ENCODE measurements around the gene HDLBP. TPM values are rescaled to one million over a fixed set of nuclear protein-coding genes. Genes with fewer than 3 reads are reported as not detected.

HDLBP gene
- total and polyA plus RNA-seq, 12 donors, result 206 to 419 (median 353) TPM

DNA sequence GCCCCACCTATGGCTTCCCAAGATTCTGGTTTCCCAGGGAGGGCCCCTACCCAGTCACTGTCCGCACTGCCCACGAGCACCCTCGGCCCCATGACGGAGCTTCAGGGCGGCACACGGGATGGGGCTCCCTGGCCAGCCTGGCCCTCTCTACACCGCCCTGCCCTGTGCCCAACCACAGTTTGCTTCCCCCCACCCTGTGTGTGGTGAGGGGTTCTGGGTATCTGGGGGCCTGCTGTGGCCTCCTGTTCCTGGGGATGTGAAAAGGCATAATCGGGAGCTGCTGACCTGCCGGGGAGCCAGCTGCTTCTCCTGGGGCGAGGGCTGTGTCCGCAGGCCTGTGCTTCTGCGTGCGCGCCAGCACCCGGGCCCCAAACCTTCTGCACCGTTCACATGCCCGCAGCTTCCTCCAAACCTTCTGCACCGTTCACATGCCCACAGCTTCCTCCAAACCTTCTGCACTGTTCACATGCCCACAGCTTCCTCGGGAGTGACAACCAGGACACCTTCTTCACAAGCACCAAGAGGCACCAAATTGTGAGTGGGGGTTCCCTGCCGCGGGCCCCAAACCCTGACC lies 114.6 kb downstream of the HDLBP start:
- ATAC-seq, result no peak
- Histone ChIP-seq H3K27ac (no peak overlapping the region), H3K9me3 (no peaks in the 10 kb centered on the region), H3K4me3 (no peak overlapping the region), H3K27me3 (no peaks in the 10 kb centered on the region), H3K4me1 (no peaks in the 10 kb centered on the region), H3K36me3 (no peaks in the 10 kb centered on the region)
- 86 to 87% methylated on average over 21 of the region's 21 CpGs for WGBS, 2 donors
- TF ChIP-seq, protein P1, sequence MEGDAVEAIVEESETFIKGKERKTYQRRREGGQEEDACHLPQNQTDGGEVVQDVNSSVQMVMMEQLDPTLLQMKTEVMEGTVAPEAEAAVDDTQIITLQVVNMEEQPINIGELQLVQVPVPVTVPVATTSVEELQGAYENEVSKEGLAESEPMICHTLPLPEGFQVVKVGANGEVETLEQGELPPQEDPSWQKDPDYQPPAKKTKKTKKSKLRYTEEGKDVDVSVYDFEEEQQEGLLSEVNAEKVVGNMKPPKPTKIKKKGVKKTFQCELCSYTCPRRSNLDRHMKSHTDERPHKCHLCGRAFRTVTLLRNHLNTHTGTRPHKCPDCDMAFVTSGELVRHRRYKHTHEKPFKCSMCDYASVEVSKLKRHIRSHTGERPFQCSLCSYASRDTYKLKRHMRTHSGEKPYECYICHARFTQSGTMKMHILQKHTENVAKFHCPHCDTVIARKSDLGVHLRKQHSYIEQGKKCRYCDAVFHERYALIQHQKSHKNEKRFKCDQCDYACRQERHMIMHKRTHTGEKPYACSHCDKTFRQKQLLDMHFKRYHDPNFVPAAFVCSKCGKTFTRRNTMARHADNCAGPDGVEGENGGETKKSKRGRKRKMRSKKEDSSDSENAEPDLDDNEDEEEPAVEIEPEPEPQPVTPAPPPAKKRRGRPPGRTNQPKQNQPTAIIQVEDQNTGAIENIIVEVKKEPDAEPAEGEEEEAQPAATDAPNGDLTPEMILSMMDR (IDR thresholded peaks at IDR 0.05), result no peak
- intact Hi-C loops (cut with DNase I), result no loop called here
- no peak for DNase-seq

DNA sequence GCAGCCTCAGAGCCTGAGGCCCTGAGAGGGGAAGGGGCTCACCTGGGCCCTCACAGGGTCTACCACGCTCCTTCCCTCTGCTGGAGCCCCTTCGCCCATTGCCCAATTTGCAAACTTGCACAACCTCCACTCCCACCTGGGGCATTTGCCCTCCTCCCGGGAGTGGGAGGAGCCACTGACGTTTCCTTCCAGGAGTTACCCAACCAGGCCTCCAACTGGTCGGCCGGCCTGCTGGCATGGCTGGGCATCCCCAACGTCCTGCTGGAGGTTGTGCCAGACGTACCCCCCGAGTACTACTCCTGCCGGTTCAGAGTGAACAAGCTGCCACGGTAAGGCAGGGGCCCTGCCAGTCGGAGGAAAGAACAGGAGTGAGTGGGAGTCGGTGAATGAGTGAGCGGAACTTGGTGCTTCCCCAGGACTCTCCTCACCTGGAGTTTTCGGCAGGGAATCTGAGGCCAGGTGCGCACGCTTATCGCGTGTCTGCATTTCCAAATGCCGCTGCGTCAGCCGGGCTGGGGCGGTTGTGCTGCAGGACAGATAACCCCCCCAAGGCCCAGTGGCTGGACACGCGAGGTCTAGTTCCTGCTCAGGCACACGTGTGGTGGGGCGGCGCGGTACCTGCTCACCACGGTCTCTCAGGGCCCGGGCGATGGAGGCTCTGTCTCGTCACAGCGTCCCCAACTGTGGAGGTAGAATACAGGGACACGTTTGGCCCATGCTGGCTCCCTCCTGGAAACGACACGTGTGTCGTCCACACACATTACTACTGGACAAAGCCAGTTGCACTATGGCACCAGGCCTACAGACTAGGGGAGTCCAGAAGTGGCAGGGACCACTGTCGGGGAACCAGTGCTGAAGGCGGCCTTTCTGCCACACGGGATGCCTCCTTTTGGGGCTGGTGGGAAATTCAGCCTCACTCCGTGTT lies 115.3 kb downstream of the HDLBP start:
- no peak overlapping the region for H3K4me3 ChIP-seq
- intact Hi-C loops (cut with DNase I), result no loop called here
- no peaks in the 10 kb centered on the region for H3K9me3 ChIP-seq
- TF ChIP-seq, protein P1 (IDR thresholded peaks at IDR 0.05), result no peak
- 82 to 85% methylated on average over 42 of the region's 42 CpGs for WGBS, 2 donors
- H3K4me1 ChIP-seq, result no peaks in the 10 kb centered on the region
- no peak overlapping the region for H3K27ac ChIP-seq
- DNase-seq, result no peak
- H3K27me3 ChIP-seq, result no peaks in the 10 kb centered on the region
- ATAC-seq, result no peak
- no peaks in the 10 kb centered on the region for H3K36me3 ChIP-seq

DNA sequence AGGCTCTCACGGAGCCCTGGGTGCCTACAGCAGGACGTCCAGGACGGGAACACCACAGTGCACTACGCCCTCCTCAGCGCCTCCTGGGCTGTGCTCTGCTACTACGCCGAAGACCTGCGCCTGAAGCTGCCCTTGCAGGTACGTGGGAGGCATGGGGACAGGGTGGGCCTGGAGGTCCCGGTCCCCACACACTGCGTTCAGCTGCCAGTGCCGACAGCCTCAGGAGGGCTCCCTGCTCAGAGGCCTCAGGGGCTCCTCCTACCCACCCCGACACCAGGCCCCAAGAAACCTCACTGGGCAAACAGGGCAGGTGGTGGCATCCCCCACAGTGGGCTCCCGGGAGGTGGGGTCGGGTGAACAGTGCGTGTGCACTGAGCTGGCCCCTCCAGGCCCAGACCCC lies 116.2 kb downstream of the HDLBP start:
- Histone ChIP-seq H3K4me1 (no peaks in the 10 kb centered on the region), H3K36me3 (no peaks in the 10 kb centered on the region), H3K4me3 (no peak overlapping the region), H3K9me3 (no peaks in the 10 kb centered on the region), H3K27ac (no peak overlapping the region), H3K27me3 (no peaks in the 10 kb centered on the region)
- 84 to 87% methylated on average over 16 of the region's 16 CpGs for WGBS, 2 donors
- ATAC-seq, result no peak
- DNase-seq, result no peak
- TF ChIP-seq, protein P1 (IDR thresholded peaks at IDR 0.05), result no peak
- intact Hi-C loops (cut with DNase I), result no loop called here

DNA sequence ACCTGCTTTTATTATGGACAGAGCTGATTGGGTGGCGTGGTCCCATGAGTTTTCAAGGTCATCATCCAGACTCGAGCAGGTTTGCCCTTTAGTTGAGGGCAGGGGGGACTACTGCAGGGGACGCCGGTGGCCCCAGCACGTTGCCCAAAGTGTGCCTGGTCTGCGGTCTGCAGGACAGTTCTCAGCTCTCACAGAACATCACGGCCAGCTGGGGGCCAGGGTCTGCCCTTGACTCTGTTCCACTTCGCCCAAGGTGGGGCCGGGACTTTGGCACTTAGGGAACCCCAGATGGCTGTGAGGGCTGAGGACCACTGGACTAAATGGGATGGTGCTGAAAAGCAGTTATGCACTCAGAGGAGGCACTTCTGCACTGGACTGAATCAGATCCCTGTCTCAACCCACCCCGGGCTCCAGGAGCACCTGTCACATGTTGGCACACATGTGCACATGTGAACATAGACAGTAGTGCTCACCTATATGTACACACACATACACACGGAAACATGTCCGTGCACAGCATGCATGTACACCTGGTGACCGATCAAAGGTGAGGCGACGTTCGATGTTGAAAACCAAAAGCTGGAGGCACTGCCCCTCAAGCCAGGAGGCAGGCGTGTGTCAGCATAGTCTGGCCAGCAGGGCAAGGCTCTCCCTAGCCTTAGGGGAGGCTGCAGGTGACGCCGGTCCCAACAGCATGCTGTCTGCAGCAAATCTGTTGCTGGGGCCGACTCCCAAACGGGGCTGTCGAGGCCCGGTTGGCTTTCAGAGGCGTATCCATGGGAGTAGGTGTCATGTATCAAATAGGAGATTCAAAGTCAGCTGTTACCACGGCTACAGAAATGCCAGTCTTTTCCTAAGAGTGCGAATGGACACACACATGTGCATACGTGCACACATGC lies 116.8 kb downstream of the HDLBP start:
- ATAC-seq, result no peak

More for the DNA sequence above, 116.8 kb downstream of the HDLBP start:
- intact Hi-C loops (cut with DNase I), result no loop called here
- no peaks in the 10 kb centered on the region for H3K9me3 ChIP-seq
- WGBS, 2 donors, result 79 to 81% methylated on average over 27 of the region's 27 CpGs
- no peaks in the 10 kb centered on the region for H3K27me3 ChIP-seq
- no peak overlapping the region for H3K27ac ChIP-seq
- H3K4me1 ChIP-seq, result no peaks in the 10 kb centered on the region
- no peak for DNase-seq
- TF ChIP-seq, protein P1 (IDR thresholded peaks at IDR 0.05), result no peak
- no peaks in the 10 kb centered on the region for H3K36me3 ChIP-seq
- H3K4me3 ChIP-seq, result no peak overlapping the region

All from heart right ventricle (tissue), 16 donors.